Thoracic aorta (tissue), 2 donors: ENCODE results near the gene NCOA5. TPM values are rescaled to one million over a fixed set of nuclear protein-coding genes. Genes with fewer than 3 reads are reported as not detected.

Experiments used
- ATAC-seq: fragments of 150-250 bp; one replicate; pipeline ENCODE4 v1.8.0; 2017; ENCODE audit warnings: low read depth; ENCODE audit not compliant: insufficient number of reproducible peaks, low FRiP score
- DNase-seq: peaks from one replicate; pipeline ENCODE4 v3.0.0-alpha.2; 2020; ENCODE audit warnings: low spot score
- H3K27ac ChIP-seq, 2 donors: fragments of 200-600 bp; sonication (generic); 1 replicate in 1 of 2; 2 replicates in 1 of 2; pipeline ENCODE4 v1.5.1; 2016; ENCODE audit warnings: mild to moderate bottlenecking in 2 of 2, moderate library complexity in 2 of 2
- H3K27me3 ChIP-seq: fragments of 200-600 bp; sonication (generic); replicated peaks from 2 replicates; pipeline ENCODE4 v1.6.0; 2016; ENCODE audit warnings: mild to moderate bottlenecking; ENCODE audit not compliant: insufficient read depth
- H3K36me3 ChIP-seq: fragments of 200-600 bp; sonication (generic); one replicate; pipeline ENCODE4 v1.5.1; 2016
- H3K4me1 ChIP-seq, 2 donors: fragments of 200-600 bp; sonication (generic); 1 replicate in 1 of 2; 2 replicates in 1 of 2; pipeline versions ENCODE4 v1.5.1 to v1.6.0; 2016; ENCODE audit warnings: low read depth in 2 of 2, mild to moderate bottlenecking in 1 of 2; ENCODE audit not compliant: control insufficient read depth in 1 of 2
- H3K4me3 ChIP-seq: fragments of 200-600 bp; sonication (generic); 2 replicates; pipeline ENCODE4 v1.5.1; 2016; ENCODE audit warnings: mild to moderate bottlenecking
- H3K9me3 ChIP-seq: fragments of 200-600 bp; sonication (generic); 2 replicates; pipeline ENCODE4 v1.5.1; 2016
- total RNA-seq, 2 donors: library from RNA; depleted of rRNA; stranded (reverse); fragments of >200 nt; gene quantifications; one replicate each; pipeline versions ENCODE4 v1.1.0 to v1.2.3, GENCODE V29; 2016
- TF ChIP-seq, protein P1 (sequence below): fragments of 200-600 bp; sonication (generic); IDR thresholded peaks from one replicate; pipeline ENCODE4 v1.5.1; 2019; ENCODE audit warnings: antibody characterized with exemption

NCOA5 gene
- total RNA-seq, 2 donors from 2014 or later, result 23.7 to 28.6 TPM

DNA sequence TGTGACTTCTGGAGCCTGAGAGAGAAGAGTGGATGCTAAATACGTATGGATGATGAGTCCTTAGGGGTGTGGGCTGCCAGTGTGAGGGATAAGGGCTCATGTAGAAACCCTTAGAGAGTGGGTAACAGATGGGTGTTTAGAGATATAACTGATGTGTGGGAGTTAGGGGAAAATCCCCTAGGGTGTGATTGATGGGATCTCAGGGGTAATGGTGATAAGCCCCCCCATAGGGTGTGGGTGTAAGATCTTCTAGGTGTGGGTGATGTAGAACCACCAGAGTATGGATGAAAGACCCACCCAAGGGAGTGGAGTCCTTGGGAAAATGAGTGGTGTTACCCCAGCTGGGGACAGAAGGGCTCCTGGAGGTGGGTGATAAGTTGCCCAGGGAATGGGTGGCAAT, 34.5 kb downstream of the NCOA5 start:
- no peaks in the 10 kb centered on the region for H3K27me3 ChIP-seq
- ATAC-seq, result no peak

DNA sequence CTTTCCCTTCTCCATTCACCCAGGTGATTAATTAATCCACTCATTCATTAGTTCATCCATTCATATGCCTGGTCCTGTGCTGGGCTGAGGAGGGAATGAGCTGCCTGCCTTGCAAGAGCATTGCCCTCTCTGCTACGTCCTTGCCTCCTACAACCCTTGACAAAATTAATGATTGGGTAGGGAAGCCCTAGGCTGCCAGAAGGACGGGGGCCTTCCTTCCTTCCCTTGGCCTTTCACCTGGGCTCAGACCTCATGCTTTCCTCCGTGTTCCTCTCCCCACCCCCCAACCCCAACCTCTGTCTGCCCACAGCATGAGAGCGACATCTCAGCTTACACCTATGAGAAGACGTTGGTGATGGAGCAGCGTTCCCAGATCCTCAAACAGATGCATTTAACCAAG, 35.2 kb downstream of the NCOA5 start:
- DNase-seq (no peak), ATAC-seq (no peak)
- Histone ChIP-seq H3K4me3 (no peak overlapping the region), H3K9me3 (no peaks in the 10 kb centered on the region), H3K36me3 (no peaks in the 10 kb centered on the region), H3K27me3 (no peaks in the 10 kb centered on the region), H3K27ac (no peak overlapping the region), H3K4me1 (peaks cover 14 to 17% of the 10 kb centered on the region in 2 donors)
- TF ChIP-seq, protein P1, sequence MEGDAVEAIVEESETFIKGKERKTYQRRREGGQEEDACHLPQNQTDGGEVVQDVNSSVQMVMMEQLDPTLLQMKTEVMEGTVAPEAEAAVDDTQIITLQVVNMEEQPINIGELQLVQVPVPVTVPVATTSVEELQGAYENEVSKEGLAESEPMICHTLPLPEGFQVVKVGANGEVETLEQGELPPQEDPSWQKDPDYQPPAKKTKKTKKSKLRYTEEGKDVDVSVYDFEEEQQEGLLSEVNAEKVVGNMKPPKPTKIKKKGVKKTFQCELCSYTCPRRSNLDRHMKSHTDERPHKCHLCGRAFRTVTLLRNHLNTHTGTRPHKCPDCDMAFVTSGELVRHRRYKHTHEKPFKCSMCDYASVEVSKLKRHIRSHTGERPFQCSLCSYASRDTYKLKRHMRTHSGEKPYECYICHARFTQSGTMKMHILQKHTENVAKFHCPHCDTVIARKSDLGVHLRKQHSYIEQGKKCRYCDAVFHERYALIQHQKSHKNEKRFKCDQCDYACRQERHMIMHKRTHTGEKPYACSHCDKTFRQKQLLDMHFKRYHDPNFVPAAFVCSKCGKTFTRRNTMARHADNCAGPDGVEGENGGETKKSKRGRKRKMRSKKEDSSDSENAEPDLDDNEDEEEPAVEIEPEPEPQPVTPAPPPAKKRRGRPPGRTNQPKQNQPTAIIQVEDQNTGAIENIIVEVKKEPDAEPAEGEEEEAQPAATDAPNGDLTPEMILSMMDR, result no peak

More for the DNA sequence above, 34.5 kb downstream of the NCOA5 start:
- H3K36me3 ChIP-seq, result no peaks in the 10 kb centered on the region
- no peak overlapping the region for H3K27ac ChIP-seq
- H3K4me1 ChIP-seq, result peaks cover 14 to 17% of the 10 kb centered on the region in 2 donors
- H3K4me3 ChIP-seq, result no peak overlapping the region
- DNase-seq, result no peak
- no peaks in the 10 kb centered on the region for H3K9me3 ChIP-seq
- TF ChIP-seq, protein P1, result no peak

DNA sequence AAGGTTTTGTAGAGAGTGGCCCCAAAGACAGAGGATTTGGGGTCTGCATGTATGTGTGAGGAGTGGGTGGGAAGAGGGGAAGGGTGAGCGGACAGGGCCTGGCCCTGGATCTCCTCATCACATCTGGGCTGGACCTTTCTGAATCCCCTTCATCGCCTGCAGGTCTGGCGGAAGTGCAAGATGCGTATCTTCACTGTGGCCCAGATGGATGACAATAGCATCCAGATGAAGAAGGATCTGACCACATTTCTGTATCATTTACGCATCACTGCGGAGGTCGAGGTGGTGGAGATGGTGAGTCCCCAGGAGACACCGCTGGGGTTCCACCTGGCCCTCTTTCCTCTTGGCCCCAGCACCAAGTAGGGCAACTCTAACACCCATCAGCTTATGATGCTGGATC, 36.3 kb downstream of the NCOA5 start:
- TF ChIP-seq, protein P1, result no peak
- DNase-seq (no peak), ATAC-seq (no peak)

DNA sequence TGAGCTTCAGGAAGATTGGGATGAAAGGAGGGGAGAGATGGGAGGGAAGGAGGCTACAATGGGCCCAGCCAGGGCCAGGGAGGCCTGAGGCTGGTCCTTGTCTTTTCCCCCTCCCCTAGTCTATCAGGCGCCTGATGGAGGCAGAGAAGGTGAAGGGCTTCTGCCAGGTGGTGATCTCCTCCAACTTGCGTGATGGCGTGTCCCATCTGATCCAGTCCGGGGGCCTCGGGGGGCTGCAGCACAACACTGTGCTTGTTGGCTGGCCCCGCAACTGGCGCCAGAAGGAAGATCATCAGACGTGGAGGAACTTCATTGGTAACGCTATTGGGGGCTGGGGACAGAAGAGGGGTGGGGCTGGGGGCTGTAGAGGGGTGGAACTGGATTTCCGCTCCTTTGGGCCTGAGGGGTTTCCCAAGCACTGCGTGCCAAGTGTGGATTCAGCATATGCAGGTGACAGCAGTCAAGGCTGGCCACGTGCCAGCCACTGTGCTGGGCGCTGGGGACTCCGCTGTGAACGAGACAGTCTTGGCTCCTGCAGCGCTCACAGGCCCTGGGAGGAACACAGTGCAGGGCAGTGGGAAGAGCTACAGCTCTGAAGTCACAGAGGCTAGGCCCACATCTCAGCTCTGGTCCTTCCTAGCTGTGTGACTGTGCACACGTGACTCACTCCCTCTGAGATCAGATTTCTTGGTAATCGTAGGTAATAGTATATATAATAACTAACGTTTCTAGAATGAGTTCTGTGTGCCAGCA, 38.0 kb downstream of the NCOA5 start:
- H3K27me3 ChIP-seq, result no peaks in the 10 kb centered on the region
- no peaks in the 10 kb centered on the region for H3K36me3 ChIP-seq
- H3K4me1 ChIP-seq, result no peaks in the 10 kb centered on the region
- no peak overlapping the region for H3K4me3 ChIP-seq
- TF ChIP-seq, protein P1, result no peak
- ATAC-seq (no peak), DNase-seq (no peak)
- no peaks in the 10 kb centered on the region for H3K9me3 ChIP-seq
- H3K27ac ChIP-seq, result no peak overlapping the region

More for the DNA sequence above, 36.3 kb downstream of the NCOA5 start:
- H3K36me3 ChIP-seq, result no peaks in the 10 kb centered on the region
- H3K27ac ChIP-seq, result no peak overlapping the region
- H3K27me3 ChIP-seq, result no peaks in the 10 kb centered on the region
- H3K9me3 ChIP-seq, result no peaks in the 10 kb centered on the region
- peaks cover 10 to 11% of the 10 kb centered on the region in 2 donors for H3K4me1 ChIP-seq
- H3K4me3 ChIP-seq, result no peak overlapping the region

DNA sequence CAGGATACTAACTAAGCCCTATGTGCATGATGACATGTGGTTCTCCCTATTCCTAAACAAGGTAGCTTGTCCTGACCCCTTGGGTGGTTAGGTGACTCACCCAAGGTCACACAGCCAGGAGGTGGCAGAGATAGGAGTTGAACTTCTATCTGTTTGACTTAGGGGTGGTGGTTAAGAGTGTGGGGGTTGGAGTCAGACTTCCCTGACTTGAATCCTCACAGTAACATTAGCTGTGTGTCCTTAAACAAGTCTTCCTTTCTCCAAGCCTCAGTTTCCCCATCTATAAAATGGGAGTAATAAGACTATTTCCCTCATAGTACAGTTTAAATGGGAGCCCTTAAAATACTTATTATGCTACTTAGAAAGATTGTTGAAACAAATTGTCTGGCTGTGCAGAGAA, 38.9 kb downstream of the NCOA5 start:
- TF ChIP-seq, protein P1, result no peak
- ATAC-seq, result no peak
- H3K36me3 ChIP-seq, result no peaks in the 10 kb centered on the region
- DNase-seq, result no peak
- no peak overlapping the region for H3K27ac ChIP-seq
- H3K9me3 ChIP-seq, result no peaks in the 10 kb centered on the region
- H3K4me1 ChIP-seq, result no peaks in the 10 kb centered on the region
- H3K27me3 ChIP-seq, result no peaks in the 10 kb centered on the region
- H3K4me3 ChIP-seq, result no peak overlapping the region
